Activated CD8-positive, alpha-beta T cell treated with anti-CD3 and anti-CD28 coated beads, Interleukin-2, amount 10 ng/mL, durations not matched to agents 7 days and 5 days (primary cell): Measurements from ENCODE around the gene CBX7. TPM values are rescaled to one million over a fixed set of nuclear protein-coding genes. Genes with fewer than 3 reads are reported as not detected.
A peak's percentile ranks its signal among the peaks of the same experiment; 100 is the strongest.

Experiments
- ATAC-seq: fragments of 150-1000 bp; cut with Tn5 transposase; one replicate; pipeline ENCODE4 v1.10.0; 2021; ENCODE audit warnings: moderate library complexity
- CTCF ChIA-PET: fragments of 350-600 bp; sonication (Branson Sonifier 250); formaldehyde crosslinking; loops from one replicate; lab custom pipeline; 2021; ENCODE audit warnings: antibody characterized with exemption; lab: Charles Lee
- POLR2A ChIA-PET: fragments of 350-600 bp; sonication (Branson Sonifier 250); formaldehyde crosslinking; loops from one replicate; lab custom pipeline; 2021; ENCODE audit warnings: antibody characterized with exemption; lab: Charles Lee
- DNase-seq: peaks from one replicate; pipeline ENCODE4 v3.0.0-alpha.2; 2020
- H3K27ac Mint-ChIP-seq: one replicate; pipeline ENCODE4 v1.8.0; 2021; ENCODE audit warnings: mild to moderate bottlenecking, mixed read lengths
- H3K27me3 Mint-ChIP-seq: one replicate; pipeline ENCODE4 v1.8.0; 2021; ENCODE audit warnings: low read depth, mixed read lengths
- H3K36me3 Mint-ChIP-seq: one replicate; pipeline ENCODE4 v1.8.0; 2021; ENCODE audit warnings: low read depth, mixed read lengths
- H3K4me1 Mint-ChIP-seq: one replicate; pipeline ENCODE4 v1.8.0; 2021; ENCODE audit warnings: low read depth, mixed read lengths
- H3K4me3 Mint-ChIP-seq: one replicate; pipeline ENCODE4 v1.8.0; 2021; ENCODE audit warnings: mild to moderate bottlenecking, mixed read lengths
- H3K9me3 Mint-ChIP-seq: one replicate; pipeline ENCODE4 v1.8.0; 2022; ENCODE audit warnings: mixed read lengths; ENCODE audit not compliant: insufficient read depth
- total RNA-seq, 2 experiments: library from RNA; stranded (reverse); gene quantifications; one replicate each; pipeline ENCODE4 v1.2.3, GENCODE V29; 2021

CBX7 gene
- total RNA-seq, 2 experiments from 2014 or later, result 8.6 to 8.7 TPM

DNA sequence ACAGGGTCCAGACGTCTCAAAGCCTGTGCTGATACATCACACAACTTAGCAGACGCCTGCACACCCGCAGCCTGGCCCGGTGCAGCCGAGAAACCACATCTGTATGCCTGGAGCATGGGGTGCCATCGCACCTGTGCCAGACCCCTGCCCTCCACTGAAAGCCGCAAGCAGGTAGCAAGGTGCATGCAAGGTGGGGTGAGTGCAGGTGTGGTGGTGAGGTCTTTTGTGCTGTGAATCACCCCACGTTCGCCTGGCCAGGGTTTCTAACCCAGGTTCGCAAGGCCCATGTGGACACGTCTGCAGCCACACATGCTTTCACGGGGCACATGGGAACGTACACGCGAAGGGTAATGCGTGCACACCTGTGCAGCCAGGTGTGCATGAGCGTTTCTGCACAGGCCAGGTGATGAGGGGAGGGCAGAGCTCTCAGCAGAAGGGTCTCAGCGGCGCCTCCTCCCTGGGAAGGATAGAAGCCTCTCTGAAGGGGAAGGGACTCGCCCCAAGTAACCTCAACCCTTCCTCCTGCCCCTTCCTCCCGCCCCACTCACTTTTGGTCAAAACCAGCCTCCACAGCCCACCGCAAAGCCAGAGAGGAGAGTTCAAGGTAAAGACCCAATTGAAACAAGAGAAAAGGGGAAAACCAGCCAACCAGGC lies 19.5 kb downstream of the CBX7 start:
- no peak for DNase-seq
- CTCF ChIA-PET, result interaction anchor here (1.7 kb wide), 1 partner anchor 10 kb away, joined by 4 read pairs; no protein-coding TSS in a partner anchor
- Mint-ChIP-seq H3K36me3 (no peaks in the 10 kb centered on the region), H3K4me1 (peaks cover 2% of the 10 kb centered on the region), H3K27me3 (no peaks in the 10 kb centered on the region), H3K4me3 (no peak overlapping the region), H3K27ac (no peak overlapping the region), H3K9me3 (no peaks in the 10 kb centered on the region)
- POLR2A ChIA-PET, result no interaction called here
- no peak for ATAC-seq

DNA sequence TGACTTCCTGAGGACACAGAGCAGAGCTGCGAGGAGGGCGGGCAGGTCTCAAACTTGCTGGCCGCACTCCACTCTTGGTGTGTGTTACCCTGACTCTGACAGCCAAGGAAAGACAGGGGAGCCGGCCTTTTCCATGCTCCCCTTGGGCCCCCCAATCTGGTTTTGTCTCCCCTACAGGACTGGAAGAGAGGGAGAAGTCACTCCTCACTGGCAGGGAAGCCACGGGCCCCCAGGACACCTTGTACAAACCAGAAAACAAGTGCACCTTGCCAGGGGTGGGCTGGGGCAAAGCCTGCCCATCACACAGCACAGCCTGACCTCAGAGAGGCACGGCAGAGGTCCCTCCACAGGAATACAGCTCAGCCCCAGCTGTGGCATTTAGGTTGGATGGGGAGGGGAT lies 20.2 kb downstream of the CBX7 start:
- ATAC-seq (no peak), DNase-seq (no peak)
- Mint-ChIP-seq H3K27ac (no peak overlapping the region), H3K4me3 (no peak overlapping the region), H3K27me3 (no peaks in the 10 kb centered on the region), H3K36me3 (no peaks in the 10 kb centered on the region), H3K9me3 (no peaks in the 10 kb centered on the region), H3K4me1 (peaks cover 2% of the 10 kb centered on the region)
- ChIA-PET POLR2A (no interaction called here), CTCF (no interaction called here)

DNA sequence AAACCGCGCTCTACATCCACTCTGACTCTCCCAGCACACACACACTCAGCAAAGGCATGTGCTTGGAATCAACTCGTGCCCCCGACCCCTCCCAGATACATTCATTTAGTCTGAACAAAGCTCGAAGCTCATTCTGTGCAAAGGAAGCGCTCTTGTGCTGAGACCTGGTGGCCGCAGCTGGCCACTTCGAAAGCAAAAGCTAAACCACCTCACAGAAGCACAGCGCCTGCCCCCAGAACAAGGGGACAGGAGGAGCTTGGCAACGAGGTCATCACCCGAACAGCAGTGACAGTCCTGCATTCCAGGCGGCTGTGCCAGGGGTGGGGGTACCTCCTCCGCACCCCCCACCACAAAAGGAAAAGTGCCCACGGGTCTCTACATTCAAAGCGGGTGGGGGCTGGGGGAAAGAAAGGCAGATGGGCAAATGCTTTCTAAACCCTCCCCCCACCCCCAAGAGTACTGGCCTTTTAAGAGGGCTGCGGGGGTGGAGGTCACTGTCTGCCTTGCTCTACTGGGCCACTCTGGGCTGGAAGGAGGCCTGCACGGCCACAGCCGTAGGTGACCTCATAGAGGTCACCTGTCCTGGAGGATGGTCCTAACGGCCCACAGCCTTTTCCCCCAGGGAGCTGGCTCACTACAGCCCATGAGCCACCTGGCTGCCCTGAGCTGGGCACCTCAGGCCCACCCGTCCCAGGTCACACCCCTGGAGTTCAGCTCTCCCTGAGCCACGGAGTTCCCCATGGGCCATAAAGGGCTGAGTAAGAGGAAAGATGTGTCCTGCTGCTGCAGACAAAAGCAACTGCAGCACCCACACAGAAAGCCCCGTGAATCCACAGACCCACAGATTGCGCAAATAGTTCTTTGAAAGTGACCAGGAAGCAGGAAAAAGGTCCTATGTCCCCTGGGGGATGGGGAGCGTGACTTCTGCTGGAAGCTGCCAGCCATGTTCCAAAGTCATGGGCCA lies 21.3 kb downstream of the CBX7 start:
- no peak overlapping the region for H3K4me3 Mint-ChIP-seq
- no peaks in the 10 kb centered on the region for H3K36me3 Mint-ChIP-seq
- H3K4me1 Mint-ChIP-seq, result peaks cover 2% of the 10 kb centered on the region
- ChIA-PET POLR2A (no interaction called here), CTCF (interaction anchor here (0.9 to 1.1 kb wide), 2 partner anchors 12 to 53 kb away, joined by 3 read pairs; no protein-coding TSS in a partner anchor)
- H3K27me3 Mint-ChIP-seq, result no peaks in the 10 kb centered on the region
- no peak for DNase-seq
- no peak for ATAC-seq
- H3K9me3 Mint-ChIP-seq, result no peaks in the 10 kb centered on the region
- peak overlapping the region; percentile 15 for H3K27ac Mint-ChIP-seq

DNA sequence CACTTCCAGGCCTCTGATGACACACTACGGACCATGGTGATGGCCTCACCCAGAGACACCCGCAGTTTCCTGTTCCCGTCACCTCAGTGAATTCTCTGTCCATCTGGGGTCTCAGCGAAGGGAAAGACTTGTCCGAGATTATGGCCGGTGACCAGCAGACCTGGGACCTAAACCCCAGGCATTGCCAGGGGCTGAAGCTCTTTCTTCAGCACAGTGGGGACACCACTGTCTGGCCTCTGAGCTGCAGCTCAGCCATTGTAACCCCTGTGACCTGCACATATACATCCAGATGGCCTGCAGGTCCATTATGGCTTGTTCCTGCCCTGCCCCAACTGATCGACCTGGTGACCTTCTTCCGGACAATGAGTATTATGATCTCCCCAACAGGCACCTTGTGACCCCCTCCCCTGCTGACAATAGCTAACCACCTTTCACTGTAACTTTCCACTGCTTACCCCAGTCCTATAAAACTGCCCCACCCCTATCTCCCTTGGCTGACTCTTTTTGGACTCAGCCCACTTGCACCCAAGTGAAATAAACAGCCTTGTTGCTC lies 22.3 kb downstream of the CBX7 start:
- Mint-ChIP-seq H3K4me3 (no peak overlapping the region), H3K9me3 (no peaks in the 10 kb centered on the region), H3K27ac (no peak overlapping the region), H3K27me3 (no peaks in the 10 kb centered on the region), H3K36me3 (no peaks in the 10 kb centered on the region), H3K4me1 (peaks cover 2% of the 10 kb centered on the region)
- POLR2A ChIA-PET, result no interaction called here
- no peak for ATAC-seq
- CTCF ChIA-PET, result interaction anchor here (0.9 kb wide), 1 partner anchor 52 kb away, joined by 3 read pairs; no protein-coding TSS in a partner anchor
- DNase-seq, result no peak

DNA sequence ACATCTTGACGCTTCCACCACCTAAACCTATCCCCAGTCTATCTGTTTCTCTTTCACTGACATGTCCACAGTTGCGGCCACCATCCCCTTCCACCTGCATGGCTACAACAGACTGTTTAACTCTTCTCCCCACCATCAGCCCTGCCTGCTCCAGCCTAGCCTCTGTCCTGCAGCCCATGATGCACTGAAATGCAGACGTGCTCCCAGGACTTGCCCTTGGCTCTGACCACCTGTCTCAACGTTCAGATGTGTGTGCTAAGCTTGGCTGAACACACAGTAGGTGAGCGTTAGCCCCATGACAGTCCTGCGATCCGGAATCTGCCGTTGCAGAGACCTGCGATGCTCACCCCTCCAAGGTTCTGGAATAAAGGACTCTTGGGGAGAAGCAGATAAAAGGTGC lies 22.7 kb downstream of the CBX7 start:
- ATAC-seq, result no peak
- H3K27me3 Mint-ChIP-seq, result no peaks in the 10 kb centered on the region
- DNase-seq, result no peak
- POLR2A ChIA-PET, result no interaction called here
- H3K4me1 Mint-ChIP-seq, result peaks cover 2% of the 10 kb centered on the region
- no peak overlapping the region for H3K4me3 Mint-ChIP-seq
- H3K9me3 Mint-ChIP-seq, result no peaks in the 10 kb centered on the region
- H3K27ac Mint-ChIP-seq, result no peak overlapping the region
- CTCF ChIA-PET, result interaction anchor here (1.1 to 1.5 kb wide), 2 partner anchors 40 to 260 kb away, joined by 3 to 4 read pairs; no protein-coding TSS in a partner anchor
- no peaks in the 10 kb centered on the region for H3K36me3 Mint-ChIP-seq

DNA sequence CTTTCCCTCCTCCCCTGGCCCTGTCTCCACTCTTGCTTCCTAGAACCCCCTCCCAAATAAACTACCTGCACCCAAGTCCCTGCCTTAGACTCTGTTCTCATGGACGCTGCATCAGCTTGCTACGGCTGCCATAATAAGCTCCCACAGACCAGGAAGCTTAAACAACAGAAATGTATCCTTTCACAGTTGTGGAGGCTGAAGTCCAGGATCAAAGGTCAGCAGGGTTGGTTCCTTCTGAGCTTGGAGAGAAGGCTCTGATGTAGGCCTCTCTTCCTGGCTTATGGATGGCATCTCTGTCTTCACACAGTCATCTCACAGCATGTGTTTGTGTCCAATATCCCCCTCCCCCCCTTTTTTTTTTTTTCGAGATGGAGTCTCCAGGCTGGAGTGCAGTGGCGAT lies 23.4 kb downstream of the CBX7 start:
- DNase-seq, result no peak
- Mint-ChIP-seq H3K4me3 (no peak overlapping the region), H3K4me1 (peaks cover 2% of the 10 kb centered on the region), H3K27ac (no peak overlapping the region), H3K9me3 (no peaks in the 10 kb centered on the region), H3K27me3 (no peaks in the 10 kb centered on the region), H3K36me3 (no peaks in the 10 kb centered on the region)
- no peak for ATAC-seq
- ChIA-PET POLR2A (no interaction called here), CTCF (interaction anchor here (1.1 to 1.5 kb wide), 2 partner anchors 39 to 259 kb away, joined by 3 to 4 read pairs; no protein-coding TSS in a partner anchor)

GRCh38 chr22:39128508-39128907 lies 24.0 kb downstream of the CBX7 start:
- no peak for ATAC-seq
- Mint-ChIP-seq H3K4me1 (peaks cover 2% of the 10 kb centered on the region), H3K27ac (no peak overlapping the region), H3K36me3 (no peaks in the 10 kb centered on the region), H3K4me3 (no peak overlapping the region), H3K9me3 (no peaks in the 10 kb centered on the region), H3K27me3 (no peaks in the 10 kb centered on the region)
- DNase-seq, result no peak
- ChIA-PET CTCF (interaction anchor here (1.1 to 1.5 kb wide), 2 partner anchors 38 to 258 kb away, joined by 3 to 4 read pairs; no protein-coding TSS in a partner anchor), POLR2A (no interaction called here)

DNA sequence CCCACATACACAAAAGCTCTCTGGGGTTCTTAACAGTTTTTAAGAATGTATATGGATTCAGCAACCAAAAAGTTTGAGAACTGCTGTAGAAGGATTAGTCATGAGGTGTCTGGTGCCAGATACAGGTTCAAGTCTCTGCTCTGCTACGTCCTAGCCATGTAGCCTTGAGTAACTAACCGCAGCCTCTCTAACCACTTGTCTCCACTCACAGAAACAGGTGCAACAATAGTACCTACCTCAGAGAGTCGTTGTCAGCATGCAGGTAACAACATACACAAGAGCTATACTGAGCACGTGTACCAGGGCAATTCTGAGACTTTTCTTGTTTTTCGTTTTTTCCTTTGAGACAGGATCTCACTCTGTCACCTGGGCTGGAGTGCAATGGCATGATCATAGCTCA lies 26.9 kb downstream of the CBX7 start:
- no peaks in the 10 kb centered on the region for H3K27me3 Mint-ChIP-seq
- ChIA-PET POLR2A (interaction anchor here (1.1 to 1.2 kb wide), 2 partner anchors 48 to 77 kb away, joined by 3 read pairs; partner anchors contain the start of gene APOBEC3G), CTCF (interaction anchor here (0.8 to 4.8 kb wide), 3 partner anchors 119 to 256 kb away, joined by 3 to 22 read pairs (median 7); no protein-coding TSS in a partner anchor)
- H3K9me3 Mint-ChIP-seq, result no peaks in the 10 kb centered on the region
- no peak overlapping the region for H3K27ac Mint-ChIP-seq
- H3K36me3 Mint-ChIP-seq, result no peaks in the 10 kb centered on the region
- peaks cover 12% of the 10 kb centered on the region for H3K4me1 Mint-ChIP-seq
- DNase-seq (no peak), ATAC-seq (no peak)
- no peak overlapping the region for H3K4me3 Mint-ChIP-seq

GRCh38 chr22:39123751-39124581 lies 28.5 kb downstream of the CBX7 start:
- DNase-seq (no peak), ATAC-seq (no peak)
- peaks cover 14% of the 10 kb centered on the region for H3K4me1 Mint-ChIP-seq
- H3K36me3 Mint-ChIP-seq, result no peaks in the 10 kb centered on the region
- H3K4me3 Mint-ChIP-seq, result no peak overlapping the region
- no peaks in the 10 kb centered on the region for H3K27me3 Mint-ChIP-seq
- H3K9me3 Mint-ChIP-seq, result no peaks in the 10 kb centered on the region
- ChIA-PET CTCF (interaction anchor here (1.2 to 4.8 kb wide), 3 partner anchors 10 to 254 kb away, joined by 3 to 22 read pairs (median 4); no protein-coding TSS in a partner anchor), POLR2A (no interaction called here)
- H3K27ac Mint-ChIP-seq, result no peak overlapping the region

GRCh38 chr22:39122772-39123470 lies 29.6 kb downstream of the CBX7 start:
- ATAC-seq, result no peak
- H3K4me1 Mint-ChIP-seq, result peaks cover 22% of the 10 kb centered on the region
- no peak overlapping the region for H3K4me3 Mint-ChIP-seq
- ChIA-PET CTCF (interaction anchor here (1.6 to 4.8 kb wide), 2 partner anchors 11 to 253 kb away, joined by 3 to 22 read pairs; no protein-coding TSS in a partner anchor), POLR2A (no interaction called here)
- H3K9me3 Mint-ChIP-seq, result no peaks in the 10 kb centered on the region
- no peaks in the 10 kb centered on the region for H3K27me3 Mint-ChIP-seq
- no peaks in the 10 kb centered on the region for H3K36me3 Mint-ChIP-seq
- no peak for DNase-seq
- peak overlapping the region; percentile 25 for H3K27ac Mint-ChIP-seq
